Prostate gland (tissue), 2 donors: Measurements from ENCODE around the gene COX7B.

Experiments used
- CTCF ChIP-seq, 4 experiments: fragments of 200-600 bp in 2 of 4; fragments of 450-650 bp in 2 of 4; sonication (generic) in 2 of 4; IDR thresholded peaks; 1 replicate in 3 of 4; 2 replicates in 1 of 4; pipeline ENCODE4 v1.5.1; 2016 to 2019; ENCODE audit warnings: antibody characterized with exemption in 4 of 4, mild to moderate bottlenecking in 2 of 4, moderate library complexity in 2 of 4
- POLR2A ChIP-seq: fragments of 450-650 bp; IDR thresholded peaks from one replicate; pipeline ENCODE4 v1.6.1; 2016; ENCODE audit warnings: antibody characterized with exemption, mild to moderate bottlenecking
- POLR2AphosphoS5 ChIP-seq: sonication (generic); formaldehyde crosslinking; IDR thresholded peaks from one replicate; pipeline ENCODE4 v1.6.1; 2017; ENCODE audit warnings: antibody characterized with exemption

DNA sequence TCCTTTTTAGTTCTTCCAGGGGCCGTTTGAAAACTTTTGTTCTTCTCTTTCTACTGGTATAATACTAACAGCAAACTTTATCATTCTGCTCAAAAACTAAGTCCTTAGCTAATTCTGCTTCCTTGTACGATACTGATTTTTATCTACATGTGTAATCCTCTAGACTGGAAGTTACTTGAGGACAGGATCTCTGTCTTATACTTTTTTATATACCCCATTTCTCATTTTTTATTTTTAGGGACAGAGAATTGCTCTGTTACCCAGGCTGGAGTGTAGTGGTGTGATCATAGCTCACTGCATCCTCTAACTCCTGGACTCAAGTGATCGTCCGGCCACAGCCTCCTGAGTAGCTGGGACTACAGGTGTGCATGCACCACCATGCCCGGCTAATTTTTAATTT is 2.2 kb downstream of the COX7B start:
- TF ChIP-seq POLR2A (no peak), CTCF (IDR thresholded peaks at IDR 0.05) (no peak), POLR2AphosphoS5 (no peak)
